Lung microvascular endothelial cell (primary cell): ENCODE data around the gene MRRF. TPM values are rescaled to one million over a fixed set of nuclear protein-coding genes. Genes with fewer than 3 reads are reported as not detected.

Experiments used
- DNase-seq, 2 donors: peaks; one replicate each; pipeline versions ENCODE4 v3.0.0 to v3.0.0-alpha.2; 2010; ENCODE audit warnings: low read depth in 2 of 2
- total RNA-seq: library from RNA; depleted of rRNA; stranded (reverse); fragments of >200 nt; gene quantifications from 2 replicates; pipeline ENCODE4 v1.2.1, GENCODE V29; 2014

MRRF gene
- total RNA-seq, 1 donor from 2014 or later, result 32.3 TPM

- no peak for DNase-seq
These were observed 114.7 kb downstream of the MRRF start for GRCh38 chr9:122379340-122379739.

GRCh38 chr9:122380293-122380692 is 115.6 kb downstream of the MRRF start:
- no peak for DNase-seq

Other genes with a start within 250 kb of the MRRF start
- 1.5 and 3.0 TPM in 2 replicates for gene TTLL11, start 171.6 kb upstream of the MRRF start, total RNA-seq
- gene NDUFA8, start 105.1 kb upstream of the MRRF start, total RNA-seq, result 34.0 and 34.5 TPM in 2 replicates
- not detected in 2 replicates for gene MORN5, start 105.0 kb upstream of the MRRF start, total RNA-seq
- gene LHX6, start 35.9 kb upstream of the MRRF start, total RNA-seq, result 0.40 and 1.7 TPM in 2 replicates
- gene RBM18, start within 50 bp of the MRRF start, total RNA-seq, result 5.2 and 6.5 TPM in 2 replicates
- gene PTGS1, start 106.1 kb downstream of the MRRF start, total RNA-seq, result 1.4 and 1.5 TPM in 2 replicates
- gene OR1J1, start 213.0 kb downstream of the MRRF start, total RNA-seq, result not detected in 2 replicates
- not detected in 2 replicates for gene OR1J2, start 245.9 kb downstream of the MRRF start, total RNA-seq